Peyer's patch (tissue), 4 donors: Measurements from ENCODE around the gene STPG3.

Source experiments
- CTCF ChIP-seq, 6 experiments: fragments of 450-650 bp in 4 of 6; fragments of 200-600 bp in 2 of 6; sonication (generic) in 1 of 6; IDR thresholded peaks; one replicate each; pipeline ENCODE4 v1.5.1; 2017 to 2019; ENCODE audit warnings: antibody characterized with exemption in 6 of 6, mild to moderate bottlenecking in 3 of 6, moderate library complexity in 1 of 6
- POLR2A ChIP-seq, 2 donors: fragments of 450-650 bp; IDR thresholded peaks; one replicate each; pipeline ENCODE4 v1.5.1; 2017; ENCODE audit warnings: antibody characterized with exemption in 2 of 2, mild to moderate bottlenecking in 2 of 2, moderate library complexity in 2 of 2

- TF ChIP-seq POLR2A (IDR thresholded peaks at IDR 0.05) (no peak), CTCF (IDR thresholded peaks at IDR 0.05) (peak; percentile 99 to 100 (median 100))
These were observed 14.7 kb upstream of the STPG3 start for GRCh38 chr9:137236238-137236935.
